Measurements from ENCODE around the gene MPV17L2. TPM values are rescaled to one million over a fixed set of nuclear protein-coding genes. Genes with fewer than 3 reads are reported as not detected.

The MPV17L2 gene
- total RNA-seq, 4 donors from 2014 or later, result 14.5 to 67.6 (median 21.2) TPM

- H3K4me1 ChIP-seq, result no peaks in the 10 kb centered on the region
- WGBS, result 25% methylated on average over 10 of the region's 12 CpGs
- H3K4me3 ChIP-seq, result no peak overlapping the region
- no peaks in the 10 kb centered on the region for H3K9me3 ChIP-seq
- intact Hi-C loops (cut with DNase I), result no loop called here
- no peak overlapping the region for H3K27ac ChIP-seq (replicated peaks in 1 of 4)
- TF ChIP-seq EP300 (IDR thresholded peaks at IDR 0.05) (no peak), CTCF (IDR thresholded peaks at IDR 0.05) (no peak), POLR2AphosphoS5 (IDR thresholded peaks at IDR 0.05) (no peak), POLR2A (IDR thresholded peaks at IDR 0.05; ENCODE audit: low read depth) (no peak)
- H3K27me3 ChIP-seq, result peaks cover 0 to 52% (median 3%) of the 10 kb centered on the region in 4 donors
- DNase-seq (ENCODE audit: extremely low spot score), result no peak
- no peaks in the 10 kb centered on the region for H3K36me3 ChIP-seq
These were observed 46.3 kb downstream of the MPV17L2 start for GRCh38 chr19:18239303-18239702.

- Histone ChIP-seq H3K36me3 (no peaks in the 10 kb centered on the region), H3K9me3 (peaks cover 0 to 1% (median 0%) of the 10 kb centered on the region in 4 donors), H3K27ac (replicated peaks in 1 of 4) (no peak overlapping the region), H3K4me3 (no peak overlapping the region), H3K27me3 (peaks cover 0 to 8% (median 0%) of the 10 kb centered on the region in 4 donors), H3K4me1 (no peaks in the 10 kb centered on the region)
- WGBS, result 80% methylated on average over 7 of the region's 7 CpGs
- DNase-seq (ENCODE audit: extremely low spot score), result no peak
- intact Hi-C loops (cut with DNase I), result no loop called here
- TF ChIP-seq EP300 (IDR thresholded peaks at IDR 0.05) (no peak), POLR2A (IDR thresholded peaks at IDR 0.05; ENCODE audit: low read depth) (no peak), CTCF (IDR thresholded peaks at IDR 0.05) (no peak), POLR2AphosphoS5 (IDR thresholded peaks at IDR 0.05) (no peak)
These were observed 52.3 kb downstream of the MPV17L2 start for GRCh38 chr19:18245297-18245696.

Small RNA genes within 50 kb of the gene (small RNA-seq; reads per million reads assigned to genes)
- gene IFI30, result 0 reads per million in 3 donors

Other genes with a start within 250 kb of the MPV17L2 start
- gene KCNN1, start 226.1 kb upstream of the MPV17L2 start, total RNA-seq, result under 1 TPM in 2 of 4 donors, not detected in 2; 0.17 to 0.23 TPM
- gene ARRDC2, start 185.0 kb upstream of the MPV17L2 start, total RNA-seq, result 10 to 100 TPM; 30.6 to 69.2 (median 62.5) TPM
- 1 to 10 TPM in 1 of 4 donors, under 1 TPM in 3; 0.42 to 2.0 (median 0.83) TPM for gene IL12RB1, start 106.3 kb upstream of the MPV17L2 start, total RNA-seq
- gene MAST3, start 95.4 kb upstream of the MPV17L2 start, total RNA-seq, result 1 to 10 TPM; 5.0 to 8.5 (median 6.4) TPM
- gene PIK3R2, start 40.1 kb upstream of the MPV17L2 start, total RNA-seq, result 10 to 100 TPM in 3 of 4 donors, 1 to 10 TPM in 1; 4.2 to 32.2 (median 19.4) TPM
- gene IFI30, start 19.4 kb upstream of the MPV17L2 start, total RNA-seq, result 10 to 100 TPM; 22.4 to 92.8 (median 42.9) TPM
- 1 to 10 TPM; 1.7 to 2.5 (median 1.9) TPM for gene RAB3A, start 10.8 kb downstream of the MPV17L2 start, total RNA-seq
- gene PDE4C, start 33.2 kb downstream of the MPV17L2 start, total RNA-seq, result 1 to 10 TPM in 1 of 4 donors, under 1 TPM in 3; 0.17 to 1.2 (median 0.54) TPM
- gene IQCN, start 81.2 kb downstream of the MPV17L2 start, total RNA-seq, result 1 to 10 TPM in 3 of 4 donors, under 1 TPM in 1; 0.52 to 2.5 (median 1.3) TPM
- gene JUND, start 88.4 kb downstream of the MPV17L2 start, total RNA-seq, result 100 to 1,000 TPM; 325 to 457 (median 403) TPM
- gene LSM4, start 129.9 kb downstream of the MPV17L2 start, total RNA-seq, result 100 to 1,000 TPM in 1 of 4 donors, 10 to 100 TPM in 3; 86.8 to 116 (median 93.9) TPM
- gene PGPEP1, start 147.4 kb downstream of the MPV17L2 start, total RNA-seq, result 10 to 100 TPM; 15.0 to 50.3 (median 28.0) TPM
- gene GDF15, start 192.9 kb downstream of the MPV17L2 start, total RNA-seq, result 1 to 10 TPM; 1.6 to 5.6 (median 3.8) TPM
- gene LRRC25, start 204.4 kb downstream of the MPV17L2 start, total RNA-seq, result 10 to 100 TPM in 1 of 4 donors, 1 to 10 TPM in 3; 5.8 to 20.4 (median 7.0) TPM
- 100 to 1,000 TPM in 1 of 4 donors, 10 to 100 TPM in 3; 53.2 to 109 (median 77.8) TPM for gene SSBP4, start 226.2 kb downstream of the MPV17L2 start, total RNA-seq
- gene ISYNA1, start 244.9 kb downstream of the MPV17L2 start, total RNA-seq, result 10 to 100 TPM; 15.8 to 38.9 (median 26.2) TPM